ENCODE results near the gene NMRK1.

The NMRK1 gene

DNA sequence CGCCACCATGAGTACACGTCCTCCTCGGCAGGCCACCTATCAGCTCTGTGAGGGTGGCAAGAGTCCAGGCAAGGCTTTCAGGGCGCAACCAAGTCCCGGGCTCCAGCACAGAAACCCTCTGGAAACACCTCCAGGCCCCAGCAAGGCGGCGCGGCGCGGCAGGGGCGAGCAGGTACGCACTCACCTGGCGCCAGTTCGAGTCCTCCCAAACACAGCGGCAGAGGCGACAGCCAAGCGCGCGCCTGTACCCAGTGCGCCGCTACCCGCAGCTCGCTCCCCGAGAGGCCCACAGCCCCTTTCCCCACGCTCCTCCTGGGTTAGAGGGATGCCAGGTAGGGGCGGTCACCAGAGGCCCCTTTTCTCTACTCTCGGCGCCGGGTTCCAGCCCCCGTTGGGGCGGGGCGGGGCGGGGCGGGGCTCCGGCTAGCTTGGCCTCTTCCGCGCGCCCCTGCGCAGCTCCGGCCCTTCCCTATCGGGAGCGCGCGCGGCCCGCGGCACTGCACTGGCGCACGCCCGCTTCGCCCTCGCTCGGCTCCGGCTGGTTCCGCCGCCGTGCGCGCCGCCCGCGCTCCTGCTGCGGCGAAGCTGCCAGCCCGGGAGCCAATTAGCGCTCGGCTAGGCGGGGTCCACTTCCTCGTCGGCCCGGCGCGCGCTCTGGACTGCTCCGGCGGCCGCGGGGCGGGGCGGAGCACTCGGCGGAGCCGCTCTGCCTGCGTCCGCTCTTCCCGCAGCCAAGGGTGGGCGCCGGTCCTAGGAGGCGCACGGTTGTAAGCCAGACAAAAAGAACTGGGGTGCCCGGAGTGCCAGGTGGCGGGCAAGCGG lies at the start of gene NMRK1, which contains the start of gene OSTF1:
NMRK1 (minus strand) TSS at position 332 of the 822 bp plus-strand sequence. CDS start 5,040 bp downstream, outside the sequence.
OSTF1 (plus strand) TSS at position 691 of the 822 bp plus-strand sequence. CDS start 179 bp downstream, outside the sequence.
- DNase-seq, result peak; percentile 66

DNA sequence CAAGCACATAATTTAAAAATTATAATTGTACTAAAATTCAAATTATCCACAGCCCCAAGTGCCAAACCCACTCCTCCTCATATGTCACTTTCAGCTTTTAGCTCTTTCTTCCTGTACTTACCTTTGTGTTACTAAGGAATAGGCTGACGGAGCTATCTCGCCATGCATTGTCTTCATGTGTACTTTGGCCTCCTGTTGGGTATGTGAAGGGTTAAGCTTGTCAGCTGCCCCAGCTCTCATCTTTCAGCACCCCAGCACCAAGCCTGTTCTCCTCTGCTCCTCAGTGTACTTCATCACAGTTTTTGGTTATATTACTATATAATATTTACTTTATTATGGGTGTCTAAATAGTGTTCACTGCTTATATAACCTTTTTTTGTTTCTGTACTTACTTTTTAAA lies 46.5 kb upstream of the NMRK1 start:
- no peak for DNase-seq

GRCh38 chr9:75133396-75133795 lies 45.4 kb upstream of the NMRK1 start:
- DNase-seq, result no peak

GRCh38 chr9:75132244-75132643 lies 44.3 kb upstream of the NMRK1 start:
- DNase-seq, result no peak

DNA sequence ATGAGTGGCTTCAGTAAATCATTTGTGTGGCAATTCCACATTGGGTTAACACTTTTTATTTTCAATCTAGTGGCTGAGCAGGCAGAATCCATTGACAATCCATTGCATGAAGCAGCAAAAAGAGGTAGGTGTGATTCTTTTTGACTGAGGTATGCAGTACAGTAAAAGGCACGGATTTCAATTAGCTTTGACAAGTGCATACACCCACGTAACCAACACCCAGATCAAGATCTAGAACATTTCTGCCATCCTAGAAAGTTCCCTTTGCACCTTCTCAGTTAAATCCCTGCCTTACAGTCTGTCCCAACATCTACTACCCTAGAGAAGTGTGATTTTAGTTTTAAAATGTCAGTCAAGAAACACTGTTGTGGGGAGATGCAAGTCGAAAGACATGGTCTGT lies 43.7 kb upstream of the NMRK1 start:
- DNase-seq, result no peak

DNA sequence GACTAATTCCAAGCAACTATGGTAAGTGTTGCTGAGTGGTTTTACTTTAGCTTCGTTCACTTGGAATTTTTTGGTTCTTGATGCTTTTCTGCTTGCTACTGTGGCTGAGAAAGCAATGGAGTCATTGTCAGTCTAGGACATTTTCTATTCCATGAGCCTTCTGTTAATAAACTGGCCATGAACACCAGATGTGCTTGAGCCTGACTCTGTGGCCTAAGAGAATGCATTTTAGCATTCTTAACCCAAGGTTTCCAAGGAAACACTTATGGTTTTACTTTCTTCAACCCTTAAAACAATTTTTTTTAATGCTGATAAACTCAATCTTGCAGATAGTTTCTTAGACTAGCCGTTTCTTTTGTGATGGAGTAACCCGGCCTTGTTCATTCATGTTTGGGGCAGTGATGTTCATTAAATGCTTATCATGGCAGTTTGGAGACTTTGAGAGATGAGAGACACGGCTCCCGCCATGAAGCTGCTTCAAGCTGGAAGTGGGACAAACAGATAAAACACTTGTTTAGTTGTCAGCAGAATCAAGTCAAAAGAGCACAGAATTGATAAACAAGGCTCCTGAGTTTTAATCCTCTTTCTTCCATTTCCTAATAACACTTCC lies 42.8 kb upstream of the NMRK1 start:
- no peak for DNase-seq

- DNase-seq, result no peak
Observed at GRCh38 chr9:75130172-75130571, 42.2 kb upstream of the NMRK1 start.

DNA sequence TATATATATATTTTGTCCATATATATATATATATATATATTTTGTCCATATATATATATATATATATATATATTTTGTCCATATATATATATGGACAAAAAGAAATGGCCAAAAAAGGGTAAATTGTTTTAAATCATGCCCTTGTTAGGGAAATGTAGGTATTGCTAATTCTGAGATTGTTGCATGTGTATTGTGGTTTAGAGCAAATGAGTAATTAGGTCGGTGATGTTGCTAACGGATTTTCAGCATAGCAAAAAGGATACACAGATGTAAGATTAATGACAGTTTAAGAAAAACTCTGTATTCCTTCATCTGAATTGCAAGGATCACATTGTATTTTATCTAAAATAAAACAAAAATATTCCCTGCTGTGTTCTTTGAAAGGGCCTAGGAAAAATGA lies 40.6 kb upstream of the NMRK1 start:
- DNase-seq, result no peak

GRCh38 chr9:75123696-75124095 lies 35.7 kb upstream of the NMRK1 start:
- no peak for DNase-seq

DNA sequence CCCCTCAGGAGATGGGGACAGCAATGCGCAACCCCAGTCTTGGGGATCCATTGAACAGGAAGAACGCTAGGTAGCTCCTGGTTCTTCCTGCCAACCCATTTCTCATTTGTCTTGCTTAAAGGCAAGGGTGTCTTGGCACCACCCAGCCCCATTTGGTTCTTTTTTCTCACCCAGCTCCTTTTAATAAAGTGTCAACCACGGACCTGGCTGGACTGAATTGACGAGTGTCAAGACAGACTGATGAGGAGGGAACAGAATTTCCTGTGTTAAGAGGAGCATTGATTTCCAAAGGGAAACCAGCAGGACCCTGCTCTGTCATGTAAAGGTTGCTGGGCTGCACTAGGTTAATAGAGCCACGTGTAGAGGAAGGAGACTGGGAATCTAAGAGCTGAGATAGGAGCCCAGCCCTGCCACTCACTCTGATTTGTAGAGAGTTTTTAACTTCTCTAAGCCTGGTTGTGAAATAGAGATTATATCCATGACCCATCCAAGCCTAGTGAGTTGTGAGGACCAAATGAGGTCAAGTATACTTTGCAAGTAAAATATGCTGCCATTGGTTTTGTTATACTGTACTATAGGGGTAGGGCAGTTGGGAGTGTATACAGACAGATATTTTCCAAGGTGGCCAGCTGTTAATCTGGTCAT lies 34.1 kb upstream of the NMRK1 start:
- no peak for DNase-seq

DNA sequence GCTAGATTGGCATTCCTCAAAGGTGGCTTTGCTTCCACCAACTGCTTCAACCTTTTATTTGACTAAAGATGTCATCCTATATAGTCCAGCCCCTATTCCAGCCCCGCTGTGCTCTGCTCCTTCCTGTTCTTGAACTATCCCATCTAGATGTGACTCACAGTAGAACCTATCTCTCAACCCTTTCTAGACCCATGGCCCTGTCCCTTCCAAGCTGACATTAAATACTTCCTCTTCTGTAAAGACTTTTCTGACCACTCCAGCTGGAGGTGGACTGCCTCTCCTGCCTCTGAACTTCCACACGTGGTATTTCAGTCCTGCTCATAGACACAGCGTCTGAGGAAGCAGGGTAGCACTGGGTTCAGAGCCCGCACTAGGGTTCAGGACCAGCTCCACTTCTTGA lies 32.7 kb upstream of the NMRK1 start:
- no peak for DNase-seq

- DNase-seq, result no peak
Observed at GRCh38 chr9:75117564-75117963, 29.6 kb upstream of the NMRK1 start.

GRCh38 chr9:75116306-75116705 lies 28.4 kb upstream of the NMRK1 start:
- DNase-seq, result no peak

DNA sequence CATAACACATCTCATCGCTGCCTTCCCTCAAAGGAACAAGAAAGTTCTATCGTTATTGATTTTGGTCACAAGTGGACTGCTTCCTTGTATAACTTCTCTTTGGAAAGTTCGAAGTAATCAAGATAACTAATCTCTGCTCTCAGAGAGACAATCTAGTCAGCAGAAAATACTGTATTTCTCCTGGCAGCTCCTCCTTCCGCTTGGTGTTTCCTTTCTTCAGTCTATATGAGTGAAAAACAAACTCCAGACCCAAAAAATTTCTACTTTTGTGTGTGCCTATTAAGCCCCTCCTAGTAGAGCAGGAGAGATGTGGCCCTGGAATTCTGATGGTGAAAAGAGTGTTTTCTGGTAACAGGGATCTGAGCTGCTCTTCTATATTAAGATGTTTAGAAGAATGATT lies 24.8 kb upstream of the NMRK1 start:
- DNase-seq, result no peak

DNA sequence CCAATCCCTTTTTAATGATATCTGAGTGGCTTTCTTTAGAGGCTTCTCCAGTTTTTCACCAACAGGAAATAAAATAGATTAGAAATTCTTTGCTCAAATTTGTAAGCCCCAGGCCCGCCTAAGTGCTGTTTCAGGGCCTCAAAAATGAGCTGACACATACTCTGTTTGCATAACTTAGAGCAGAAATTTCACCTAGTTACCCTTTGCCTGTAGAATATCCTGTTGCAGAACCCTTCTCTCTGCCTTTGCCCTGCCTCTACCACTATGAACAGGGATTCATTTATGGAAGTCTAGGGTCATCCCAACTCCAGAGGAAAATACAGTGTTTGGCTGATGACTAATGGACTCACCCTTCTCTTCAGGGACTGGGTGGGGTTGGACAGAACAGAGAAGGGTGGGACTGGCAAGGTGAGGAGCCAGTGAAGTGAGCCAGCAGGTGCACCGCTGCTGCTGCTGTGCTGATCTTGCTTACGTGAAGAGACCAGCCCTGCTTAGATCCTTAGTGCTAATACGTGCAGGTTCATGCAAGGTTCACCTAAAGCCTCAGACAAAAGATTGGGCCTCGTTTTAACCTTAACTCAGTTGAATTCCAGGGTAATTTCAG lies 23.2 kb upstream of the NMRK1 start:
- DNase-seq, result no peak

GRCh38 chr9:75109210-75109839 lies 21.4 kb upstream of the NMRK1 start:
- no peak for DNase-seq

DNA sequence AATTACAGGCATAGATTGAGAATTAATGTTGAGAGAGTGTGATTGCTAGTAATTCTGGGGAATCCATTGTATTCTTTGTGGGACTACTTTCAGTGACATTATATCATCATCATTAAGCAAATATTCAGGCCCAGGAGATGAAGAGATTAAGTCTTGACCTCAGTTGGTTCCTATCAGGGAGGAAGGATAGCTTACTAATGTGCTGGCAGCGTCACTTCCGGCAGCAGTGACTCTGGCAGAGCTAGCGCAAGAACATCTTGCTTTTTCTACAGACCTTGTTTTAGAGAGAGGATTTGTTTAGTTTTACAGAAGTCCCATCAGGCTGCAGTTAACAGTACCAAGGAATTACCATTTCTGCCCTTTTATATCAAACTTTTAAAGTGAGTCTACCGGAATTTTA lies 20.6 kb upstream of the NMRK1 start:
- DNase-seq, result no peak

- no peak for DNase-seq
Observed at GRCh38 chr9:75106857-75107256, 18.9 kb upstream of the NMRK1 start.

DNA sequence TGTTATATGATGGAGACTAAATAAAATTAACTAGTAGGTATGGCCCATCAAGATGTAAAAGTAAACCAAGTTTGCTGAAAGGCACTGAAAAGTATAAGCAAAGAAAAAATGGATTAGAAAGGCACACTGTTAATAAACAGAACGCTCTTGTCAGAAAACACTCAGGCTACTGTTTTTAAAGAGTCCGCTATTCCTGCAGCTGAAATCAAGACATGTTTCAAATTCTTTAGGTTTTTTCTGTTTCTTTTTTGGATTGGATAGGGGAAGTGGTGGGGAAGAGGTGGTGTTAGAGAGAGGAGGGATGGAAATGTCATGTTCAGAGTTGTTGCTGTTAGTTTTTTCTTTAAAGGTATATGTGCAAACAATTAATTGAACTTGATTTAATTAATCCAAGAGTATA lies 17.9 kb upstream of the NMRK1 start:
- no peak for DNase-seq

GRCh38 chr9:75105019-75105540 lies 17.1 kb upstream of the NMRK1 start:
- DNase-seq, result no peak

GRCh38 chr9:75104607-75105006 lies 16.7 kb upstream of the NMRK1 start:
- no peak for DNase-seq

DNA sequence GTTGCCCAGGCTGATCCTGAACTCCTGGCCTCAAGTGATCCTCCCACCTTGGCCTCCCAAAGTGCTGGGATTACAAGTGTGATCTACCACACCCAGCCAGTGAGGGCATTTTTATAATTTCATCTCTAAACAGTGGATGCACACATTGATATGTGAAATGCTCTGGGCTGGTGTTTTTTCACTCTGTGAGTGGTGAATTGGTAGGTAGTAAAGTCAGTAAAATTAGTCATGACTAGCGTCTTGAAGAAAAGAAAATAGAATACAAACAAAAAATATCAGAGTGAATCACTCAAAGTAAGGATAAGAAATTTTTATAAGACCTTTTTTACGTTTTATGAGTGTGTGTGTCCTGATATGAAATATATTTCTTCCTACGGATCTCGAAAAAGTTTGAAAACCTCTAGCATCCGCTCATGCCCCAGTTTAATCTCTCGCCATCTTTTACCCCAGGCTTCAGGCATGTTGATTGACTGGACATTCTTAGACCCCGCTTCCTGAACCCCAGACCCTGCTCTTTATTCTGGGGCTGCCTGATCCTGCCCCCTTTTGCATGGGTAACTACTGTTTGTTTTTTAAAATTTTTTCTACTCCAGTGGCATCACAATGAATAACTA lies 14.3 kb upstream of the NMRK1 start:
- no peak for DNase-seq
